ENCODE data around the gene RALGPS1.

RALGPS1 gene

DNA sequence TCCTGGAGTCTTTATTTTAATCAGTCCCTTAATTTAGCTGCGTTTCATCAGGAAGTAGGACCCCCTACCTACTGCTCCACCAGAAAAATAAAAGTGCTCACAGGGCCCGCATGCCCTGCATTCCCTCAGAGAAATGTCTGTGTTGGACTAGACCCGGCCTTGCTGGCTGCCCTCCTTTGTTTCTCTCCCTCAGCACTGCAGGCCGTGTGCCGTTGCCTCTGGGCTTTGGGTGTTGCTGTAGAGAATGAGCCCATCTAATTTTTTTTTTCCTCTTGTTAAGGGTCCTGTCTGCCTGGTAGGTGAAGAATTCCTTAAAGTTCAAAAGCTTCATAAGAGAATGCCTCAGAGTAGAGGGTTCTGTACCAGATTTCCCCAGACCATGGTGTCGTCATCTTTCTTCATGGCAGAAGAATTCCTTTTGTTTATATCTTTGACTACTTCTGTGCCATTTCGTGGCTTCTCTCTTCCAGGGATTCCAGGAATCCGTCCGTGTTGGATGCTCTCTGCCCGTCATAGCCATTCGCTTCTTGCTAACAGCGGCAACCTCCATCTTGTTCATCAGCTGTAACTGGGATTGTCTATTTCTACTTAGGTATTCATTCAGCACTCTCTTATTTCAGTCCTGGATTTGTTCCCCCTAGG, 257.6 kb downstream of the RALGPS1 start:
- no peak for TF ChIP-seq CTCF (IDR thresholded peaks at IDR 0.05; ENCODE audit: low read depth, low read length)
- no peak overlapping the region for H3K4me3 ChIP-seq (replicated peaks in 1 of 2; ENCODE audit: low read depth in 2 of 2, low read length in 2 of 2)
- DNase-seq (ENCODE audit: low read depth in 2 of 2), result no peak

GRCh38 chr9:127173063-127173462, 258.5 kb downstream of the RALGPS1 start:
- H3K4me3 ChIP-seq (replicated peaks in 1 of 2; ENCODE audit: low read depth in 2 of 2, low read length in 2 of 2), result no peak overlapping the region
- no peak for TF ChIP-seq CTCF (IDR thresholded peaks at IDR 0.05; ENCODE audit: low read depth, low read length)
- no peak for DNase-seq (ENCODE audit: low read depth in 2 of 2)

DNA sequence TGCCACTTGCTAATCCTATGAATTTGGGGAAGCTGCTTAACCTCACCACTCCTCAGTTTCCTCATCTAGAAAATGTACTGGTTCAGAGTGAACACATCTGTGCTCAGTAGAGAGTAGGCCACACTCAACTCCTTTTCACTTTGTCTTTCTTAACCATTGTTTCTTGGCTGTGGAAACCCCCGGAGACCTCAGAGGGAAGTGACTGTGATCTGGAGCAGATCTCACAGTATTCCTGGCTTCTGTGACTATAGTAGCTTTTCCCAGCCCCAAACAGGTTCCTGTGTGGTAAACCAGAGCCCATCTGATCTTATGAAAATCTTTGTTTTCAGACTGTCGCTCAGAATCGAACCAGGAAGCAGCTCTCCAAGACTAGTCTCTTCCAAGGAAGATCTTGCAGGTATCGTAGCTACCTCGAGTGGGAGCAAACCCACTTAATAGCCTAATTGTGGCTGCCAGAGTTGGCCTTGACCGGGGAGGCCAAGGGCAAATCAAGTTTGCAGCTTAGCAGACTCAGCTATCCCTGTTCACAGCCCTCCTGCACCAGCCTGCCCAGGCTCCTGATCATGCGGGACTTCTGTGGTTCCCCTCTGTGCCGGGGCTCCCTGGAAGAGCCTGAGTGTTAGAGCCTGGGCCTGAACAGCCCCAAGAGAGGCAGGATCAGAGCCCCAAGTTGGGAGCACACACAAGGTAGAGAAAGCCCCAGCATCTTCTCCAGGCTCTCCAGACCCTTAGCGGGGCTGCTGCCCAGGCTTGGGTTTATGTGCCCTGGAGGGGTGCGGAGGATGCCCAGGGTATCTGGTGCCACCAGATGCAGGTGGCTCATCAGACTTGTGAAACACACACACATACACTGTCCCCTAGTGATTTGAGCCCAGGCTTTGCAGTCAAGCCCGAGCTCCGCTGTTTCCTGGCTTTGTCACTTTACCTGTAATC, 260.1 kb downstream of the RALGPS1 start:
- peak in 1 of 2 donors; percentile 37 for DNase-seq (ENCODE audit: low read depth in 2 of 2)
- H3K4me3 ChIP-seq (replicated peaks in 1 of 2; ENCODE audit: low read depth in 2 of 2, low read length in 2 of 2), result no peak overlapping the region
- no peak for TF ChIP-seq CTCF (IDR thresholded peaks at IDR 0.05; ENCODE audit: low read depth, low read length)

- no peak for DNase-seq (ENCODE audit: low read depth in 2 of 2)
- no peak overlapping the region for H3K4me3 ChIP-seq (replicated peaks in 1 of 2; ENCODE audit: low read depth in 2 of 2, low read length in 2 of 2)
- no peak for TF ChIP-seq CTCF (IDR thresholded peaks at IDR 0.05; ENCODE audit: low read depth, low read length)
These were observed 260.7 kb downstream of the RALGPS1 start for GRCh38 chr9:127175319-127175715.

DNA sequence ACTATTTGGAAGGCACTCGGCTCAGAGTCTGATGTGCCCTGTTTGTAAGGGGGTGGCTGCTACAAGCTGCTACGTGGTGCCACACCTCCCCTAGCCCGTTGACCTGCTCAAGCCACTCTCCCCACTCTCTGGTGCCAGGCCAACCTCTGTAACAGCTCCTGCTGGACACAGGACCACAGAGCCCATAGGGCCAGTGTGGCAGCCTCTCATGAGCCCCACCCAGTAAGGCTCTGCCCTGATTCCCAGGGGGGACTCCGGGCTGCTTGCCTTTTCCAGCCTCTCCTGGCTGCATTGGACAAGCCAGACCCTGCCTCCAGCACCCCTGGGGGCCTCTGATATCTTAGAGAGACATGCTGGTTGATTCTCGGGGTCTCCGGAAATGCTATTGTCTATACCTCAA, 261.2 kb downstream of the RALGPS1 start:
- TF ChIP-seq CTCF (IDR thresholded peaks at IDR 0.05; ENCODE audit: low read depth, low read length), result no peak
- H3K4me3 ChIP-seq (replicated peaks in 1 of 2; ENCODE audit: low read depth in 2 of 2, low read length in 2 of 2), result no peak overlapping the region
- DNase-seq (ENCODE audit: low read depth in 2 of 2), result no peak

DNA sequence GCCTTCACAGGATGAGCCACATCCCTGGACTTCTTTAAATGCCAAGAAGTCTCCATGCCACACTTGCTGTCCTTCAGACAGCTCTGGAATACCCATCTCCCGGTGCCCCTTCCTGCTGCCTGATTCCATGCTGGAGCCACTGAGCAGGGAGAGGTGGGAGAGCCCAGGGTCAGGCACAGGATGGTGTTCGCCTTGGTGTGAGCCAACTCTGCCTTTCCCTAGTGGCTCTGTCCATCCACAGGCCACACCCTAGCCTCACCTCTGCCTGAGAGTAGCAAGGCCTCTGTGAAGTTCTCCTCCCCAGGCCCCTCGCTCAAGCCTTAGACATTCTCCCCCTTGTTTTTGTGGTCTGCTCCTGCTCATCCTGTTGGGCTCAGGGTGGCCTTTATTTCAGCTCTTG, 262.0 kb downstream of the RALGPS1 start:
- DNase-seq (ENCODE audit: low read depth in 2 of 2), result no peak
- no peak for TF ChIP-seq CTCF (IDR thresholded peaks at IDR 0.05; ENCODE audit: low read depth, low read length)
- no peak overlapping the region for H3K4me3 ChIP-seq (replicated peaks in 1 of 2; ENCODE audit: low read depth in 2 of 2, low read length in 2 of 2)
